RPMI7951 (cell line): ENCODE results near the gene CHST4. TPM values are rescaled to one million over a fixed set of nuclear protein-coding genes. Genes with fewer than 3 reads are reported as not detected.
A peak's percentile ranks its signal among the peaks of the same experiment; 100 is the strongest.
"Not testable (repeated sequence)": the region's sequence is repeated elsewhere in the genome, so short reads cannot be mapped to it uniquely, and the experiment has no call there.

Experiments
- DNase-seq: peaks from one replicate; pipeline ENCODE4 v3.0.0-alpha.2; 2012; ENCODE audit warnings: low read depth
- total RNA-seq: library from RNA; depleted of rRNA; stranded (reverse); fragments of >200 nt; shearing (Covaris generic); gene quantifications from 2 replicates; pipeline ENCODE4 v1.2.3, GENCODE V29; 2014

CHST4 gene
- total RNA-seq, 1 experiment from 2014 or later, result not detected

DNA sequence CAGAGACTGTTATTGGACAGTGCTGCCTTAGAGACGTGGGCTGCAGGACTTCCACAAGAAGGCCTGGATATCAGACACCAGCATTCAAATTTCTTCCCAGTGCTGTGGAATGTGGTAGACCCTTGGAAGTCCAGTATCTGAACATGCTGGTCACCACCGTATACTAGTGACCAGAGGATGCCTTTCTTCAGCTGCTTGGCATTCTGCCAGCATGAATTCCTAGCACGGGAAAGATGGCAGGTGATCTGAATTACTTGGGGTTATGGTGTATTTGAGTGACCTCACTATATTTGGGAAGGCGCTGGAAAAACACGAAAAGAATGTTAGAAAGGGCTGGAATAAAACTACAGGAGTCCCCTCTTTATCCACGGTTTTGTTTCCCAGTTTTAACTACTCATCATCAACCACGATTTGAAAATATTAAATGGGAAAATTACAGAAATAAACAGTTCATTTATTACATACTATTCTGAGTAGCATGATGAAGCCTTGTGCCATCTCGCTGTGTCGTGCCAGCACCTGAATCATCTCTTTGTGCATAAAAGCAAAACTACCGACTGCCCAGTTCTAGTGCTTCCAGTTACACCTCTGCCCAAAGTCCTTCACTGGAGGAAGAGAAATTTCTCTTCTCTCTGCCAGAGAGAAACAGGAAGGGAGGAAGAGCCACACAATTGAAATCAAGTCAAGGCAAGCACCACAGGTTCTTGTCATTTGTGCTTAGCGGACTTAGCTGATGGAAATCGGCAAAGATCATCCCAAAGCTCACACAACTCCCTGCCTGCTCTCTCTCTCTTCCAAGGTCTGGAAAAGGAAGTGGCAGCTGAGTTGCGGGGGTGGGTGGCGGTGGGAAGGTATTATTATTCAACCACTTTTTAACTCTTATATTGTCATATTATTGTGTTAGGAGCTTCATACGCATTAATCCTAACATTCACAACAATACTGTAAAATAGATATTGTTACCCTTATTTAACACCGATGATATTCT is 1.4 kb upstream of the CHST4 start:
- no peak for DNase-seq

DNA sequence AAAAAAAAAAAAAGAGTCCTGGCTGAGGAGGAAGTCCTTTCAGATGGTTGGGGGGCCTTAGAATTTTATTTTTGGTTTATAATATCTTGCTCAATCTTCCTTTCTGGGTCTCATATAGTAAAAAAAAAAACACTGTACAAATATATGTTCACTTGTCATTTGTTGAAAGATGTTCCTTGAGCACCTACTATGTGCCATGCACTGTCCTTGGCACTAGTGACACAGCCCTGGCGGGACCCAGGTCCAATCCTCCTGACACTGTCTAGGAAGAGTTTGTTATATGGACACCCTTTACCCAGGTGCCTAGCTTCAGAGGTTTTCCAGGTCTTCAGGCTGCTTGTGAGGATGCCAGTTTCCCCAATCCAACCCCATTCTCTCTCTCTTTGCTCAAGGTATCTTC is 2.0 kb downstream of the CHST4 start:
- DNase-seq, result no peak

DNA sequence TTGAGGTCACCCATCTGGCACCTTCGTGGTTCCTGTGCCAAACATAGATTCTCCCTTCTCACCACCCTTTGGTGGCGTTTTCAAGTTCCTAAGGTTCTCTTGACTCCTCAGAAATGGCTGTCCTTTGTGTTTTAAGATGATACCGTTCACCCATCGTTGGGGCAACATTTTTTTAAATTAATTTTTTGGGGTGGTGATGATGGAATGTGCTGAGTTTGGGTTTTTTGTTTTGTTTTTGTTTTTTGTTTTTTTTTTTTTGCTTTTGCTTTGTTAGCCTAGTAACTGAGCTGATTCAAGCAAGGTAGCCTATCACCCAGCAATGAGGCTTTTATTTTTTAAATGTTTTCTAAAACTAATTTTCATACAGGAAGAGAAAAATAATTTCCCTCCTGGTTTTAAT is 2.6 kb downstream of the CHST4 start:
- DNase-seq, result no peak

DNA sequence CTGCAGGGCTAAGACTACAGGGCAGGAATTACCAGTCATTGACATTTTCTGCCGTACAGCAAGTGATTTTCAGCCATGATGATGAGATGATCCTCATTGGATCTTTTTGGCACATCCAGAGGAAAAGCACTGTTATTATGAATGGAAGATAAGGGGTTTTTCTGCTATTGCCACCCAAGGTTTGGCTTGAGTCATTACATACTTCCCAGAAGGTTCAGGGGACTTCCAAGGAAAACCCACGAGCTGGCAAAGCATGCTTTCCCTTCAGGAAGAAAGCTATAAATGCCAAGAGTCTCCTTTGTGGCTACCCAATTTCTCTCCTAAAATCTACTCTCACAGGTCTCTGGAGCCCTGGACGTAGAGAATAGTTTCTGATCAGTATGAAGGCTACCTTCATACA is 6.1 kb downstream of the CHST4 start:
- no peak for DNase-seq

DNA sequence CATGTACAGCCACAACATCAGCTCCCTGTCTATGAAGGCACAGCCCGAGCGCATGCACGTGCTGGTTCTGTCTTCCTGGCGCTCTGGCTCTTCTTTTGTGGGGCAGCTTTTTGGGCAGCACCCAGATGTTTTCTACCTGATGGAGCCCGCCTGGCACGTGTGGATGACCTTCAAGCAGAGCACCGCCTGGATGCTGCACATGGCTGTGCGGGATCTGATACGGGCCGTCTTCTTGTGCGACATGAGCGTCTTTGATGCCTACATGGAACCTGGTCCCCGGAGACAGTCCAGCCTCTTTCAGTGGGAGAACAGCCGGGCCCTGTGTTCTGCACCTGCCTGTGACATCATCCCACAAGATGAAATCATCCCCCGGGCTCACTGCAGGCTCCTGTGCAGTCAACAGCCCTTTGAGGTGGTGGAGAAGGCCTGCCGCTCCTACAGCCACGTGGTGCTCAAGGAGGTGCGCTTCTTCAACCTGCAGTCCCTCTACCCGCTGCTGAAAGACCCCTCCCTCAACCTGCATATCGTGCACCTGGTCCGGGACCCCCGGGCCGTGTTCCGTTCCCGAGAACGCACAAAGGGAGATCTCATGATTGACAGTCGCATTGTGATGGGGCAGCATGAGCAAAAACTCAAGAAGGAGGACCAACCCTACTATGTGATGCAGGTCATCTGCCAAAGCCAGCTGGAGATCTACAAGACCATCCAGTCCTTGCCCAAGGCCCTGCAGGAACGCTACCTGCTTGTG is 10.7 kb downstream of the CHST4 start:
- no peak for DNase-seq

DNA sequence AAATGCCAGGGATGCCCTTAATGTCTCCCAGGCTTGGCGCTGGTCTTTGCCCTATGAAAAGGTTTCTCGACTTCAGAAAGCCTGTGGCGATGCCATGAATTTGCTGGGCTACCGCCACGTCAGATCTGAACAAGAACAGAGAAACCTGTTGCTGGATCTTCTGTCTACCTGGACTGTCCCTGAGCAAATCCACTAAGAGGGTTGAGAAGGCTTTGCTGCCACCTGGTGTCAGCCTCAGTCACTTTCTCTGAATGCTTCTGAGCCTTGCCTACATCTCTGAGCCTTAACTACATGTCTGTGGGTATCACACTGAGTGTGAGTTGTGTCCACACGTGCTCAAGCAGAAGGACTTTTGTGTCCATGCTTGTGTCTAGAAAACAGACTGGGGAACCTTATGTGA is 11.4 kb downstream of the CHST4 start:
- DNase-seq, result peak; percentile 40

DNA sequence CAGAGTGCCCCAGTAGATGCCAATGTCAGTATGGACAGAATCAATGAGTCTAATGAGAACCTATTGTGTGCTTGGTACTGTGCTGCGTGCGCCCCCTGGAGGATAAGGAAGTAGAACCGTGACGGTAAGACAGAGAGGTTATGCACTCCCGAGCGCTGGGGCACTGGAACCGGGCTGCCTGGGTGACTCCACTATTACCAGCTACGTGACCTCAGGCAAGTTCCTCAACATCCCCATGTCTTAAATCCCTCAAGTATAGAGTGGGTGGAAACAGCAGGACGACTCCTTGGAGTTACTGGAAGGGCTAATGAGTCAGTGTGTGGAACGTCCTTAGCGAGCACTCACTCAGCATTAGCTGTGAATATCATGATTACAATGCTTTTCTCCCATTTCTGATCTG is 16.2 kb downstream of the CHST4 start:
- DNase-seq, result peak; percentile 51

DNA sequence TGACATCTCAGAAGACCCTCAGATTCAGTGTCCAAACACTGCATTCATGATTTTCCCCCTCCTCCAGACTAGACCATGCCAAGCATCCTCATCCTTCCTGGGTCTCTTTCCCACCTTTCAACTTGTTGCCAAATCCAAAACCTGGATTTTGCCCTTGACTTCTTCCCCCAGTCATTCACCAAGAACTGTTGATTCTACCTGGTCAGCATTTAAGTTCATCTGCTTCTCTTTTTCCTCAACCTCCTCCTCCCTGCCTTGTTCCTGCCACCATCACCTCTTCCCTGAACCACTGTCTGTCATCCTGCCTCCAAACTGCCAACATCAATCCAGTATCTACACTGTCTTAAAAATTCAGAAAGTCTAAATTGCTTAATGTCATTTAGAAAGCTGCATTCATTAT is 20.9 kb downstream of the CHST4 start:
- DNase-seq, result no peak

DNA sequence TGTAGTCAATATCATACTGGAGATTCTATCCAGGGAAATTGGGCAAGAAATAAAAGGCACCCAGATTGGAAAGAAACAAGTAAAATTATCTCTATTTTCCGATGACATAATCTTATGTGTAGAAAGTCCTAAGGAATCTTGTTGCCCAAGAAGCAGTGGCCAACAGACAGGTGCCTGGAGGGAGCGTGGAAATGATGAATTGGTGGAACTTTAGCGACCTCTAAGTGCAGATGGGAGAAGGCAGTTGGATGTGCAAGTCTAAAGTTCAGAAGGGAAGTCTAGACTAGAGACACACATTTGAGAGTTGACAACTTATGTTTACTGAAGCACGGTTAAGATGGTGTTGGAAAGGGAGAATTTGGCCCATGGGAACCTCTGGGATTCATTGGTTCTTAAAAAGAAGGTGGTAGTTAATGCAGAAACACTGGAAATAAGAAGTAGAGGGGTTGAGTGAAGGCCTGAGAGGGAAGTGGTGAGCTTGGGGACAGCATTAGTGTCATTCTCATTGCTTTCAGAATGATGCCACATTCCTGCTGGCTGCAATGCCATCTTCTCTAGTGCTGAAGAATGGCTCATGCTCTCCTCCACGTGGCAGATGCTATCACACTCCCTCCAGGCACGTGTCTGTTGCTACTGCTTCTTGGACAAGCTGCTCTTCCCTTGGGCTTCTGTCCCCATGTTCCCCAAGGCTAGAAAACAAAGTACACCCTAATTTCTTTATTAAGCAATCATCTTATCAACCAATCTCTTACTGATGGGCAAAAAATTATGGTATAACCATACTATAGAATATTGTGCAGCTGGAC is 26.7 kb downstream of the CHST4 start:
- no peak for DNase-seq

DNA sequence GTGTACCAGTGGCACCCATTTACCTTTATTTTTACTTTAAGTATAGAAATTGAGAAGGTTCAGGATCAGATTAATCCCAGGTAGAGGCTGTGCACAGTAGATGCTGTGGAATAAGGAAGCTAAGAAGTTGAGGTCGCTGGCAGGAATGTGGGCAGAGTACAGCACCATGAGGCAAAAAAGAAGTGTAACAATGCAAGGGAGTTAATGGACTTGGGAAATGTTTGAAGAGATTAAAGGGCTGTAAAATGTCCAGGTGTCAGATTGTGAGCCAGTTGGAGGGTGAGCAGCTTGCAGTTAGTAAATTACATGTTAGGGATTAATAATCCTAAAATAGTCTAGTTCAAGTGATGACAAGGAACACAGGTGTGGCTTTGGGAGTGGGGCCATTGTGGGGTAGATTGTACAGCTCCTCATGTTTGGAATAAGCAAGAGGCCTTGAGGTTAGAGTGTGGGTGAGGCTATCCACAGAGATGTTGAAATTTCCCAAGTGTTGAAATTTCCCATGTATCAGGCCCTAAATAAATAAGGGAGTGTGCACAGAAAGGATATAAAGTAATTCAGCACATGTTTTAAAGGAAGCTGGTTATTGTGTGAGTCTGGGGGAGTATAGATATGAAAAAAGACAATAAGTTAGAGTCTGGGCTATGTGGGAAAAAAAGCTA is 29.1 kb downstream of the CHST4 start:
- DNase-seq, result no peak

DNA sequence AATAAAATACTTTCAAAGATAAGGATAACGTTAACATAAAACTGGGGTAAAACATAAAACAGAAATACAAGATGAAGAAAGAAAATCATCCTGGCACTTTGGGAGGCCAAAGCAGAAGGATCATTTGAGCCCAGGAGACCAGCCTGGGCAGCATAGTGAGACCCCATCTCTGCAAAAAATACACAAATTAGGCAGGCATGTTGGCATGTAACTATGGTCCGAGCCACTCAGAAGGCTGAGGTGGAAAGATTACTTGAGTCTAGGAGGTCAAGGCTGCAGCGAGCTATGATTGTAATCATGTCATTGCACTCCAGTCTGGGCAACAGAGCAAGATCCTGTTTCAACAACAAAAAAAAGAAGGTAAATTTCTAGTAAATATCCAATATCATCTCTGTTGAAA is 31.1 kb downstream of the CHST4 start:
- no peak for DNase-seq

DNA sequence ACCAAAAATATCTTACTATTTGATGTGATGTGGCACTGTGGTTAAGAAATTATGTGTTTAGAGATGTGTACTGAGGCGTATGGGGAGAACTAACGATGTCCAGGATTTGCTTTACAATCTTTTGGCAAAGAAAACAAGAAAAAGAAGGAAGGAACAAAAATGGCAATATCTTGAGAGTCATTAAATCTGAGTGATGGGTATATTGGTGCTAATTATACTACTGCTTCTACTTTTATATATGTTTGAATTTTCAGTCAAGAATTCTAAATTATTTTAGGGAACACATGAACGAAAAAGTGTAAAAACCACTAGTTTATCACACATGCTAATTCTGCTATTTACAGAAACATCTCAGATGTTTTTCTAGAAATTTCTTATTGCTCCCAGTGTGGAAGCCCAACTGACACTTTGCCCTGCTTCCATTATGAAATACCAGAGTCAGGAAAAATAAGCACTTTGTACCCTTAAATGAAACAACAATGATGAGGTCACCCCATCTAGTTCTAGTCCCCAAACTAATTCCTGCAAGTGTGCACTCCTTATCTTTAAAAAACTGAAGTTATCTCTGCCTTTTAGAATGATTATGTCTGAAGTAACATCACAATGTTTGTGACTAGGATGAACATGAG is 31.8 kb downstream of the CHST4 start:
- DNase-seq, result no peak

DNA sequence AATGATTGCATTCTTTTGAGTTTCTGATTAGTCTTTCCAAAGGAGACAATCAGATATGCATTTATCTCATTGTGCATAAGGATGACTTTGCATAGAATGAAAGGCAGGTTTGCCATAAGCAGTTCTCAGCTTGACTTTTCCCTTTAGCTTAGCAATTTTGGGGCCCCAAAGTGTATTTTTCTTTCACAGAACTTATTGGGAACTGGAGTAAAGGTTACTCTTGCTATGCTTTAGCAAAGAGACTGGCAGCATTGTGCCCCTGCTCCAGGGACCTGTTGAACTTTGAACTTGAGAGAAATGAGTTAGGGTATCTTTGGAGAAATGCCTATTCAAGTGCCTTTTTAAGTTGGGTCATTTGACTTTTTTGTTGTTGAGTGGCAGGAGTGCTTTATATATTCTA is 33.6 kb downstream of the CHST4 start:
- no peak for DNase-seq

DNA sequence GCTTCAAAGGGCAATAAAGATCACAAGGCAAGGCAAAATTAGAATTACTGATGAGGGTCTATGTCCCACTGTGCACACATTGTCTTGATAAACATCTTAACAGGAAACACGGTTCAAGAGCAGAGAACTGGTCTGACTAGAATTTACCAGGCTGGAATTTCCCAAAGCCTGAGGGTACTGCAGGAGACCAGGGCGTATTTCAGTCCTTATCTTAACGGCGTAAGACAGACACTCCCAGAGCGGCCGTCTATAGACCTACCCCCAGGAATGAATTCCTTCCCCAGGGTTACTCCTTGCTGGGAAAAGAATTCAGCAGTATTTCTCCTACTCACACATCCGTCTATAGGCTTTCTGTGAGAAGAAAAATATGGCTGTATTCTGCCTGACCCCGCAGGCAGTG is 35.7 kb downstream of the CHST4 start:
- not testable (repeated sequence) for DNase-seq

DNA sequence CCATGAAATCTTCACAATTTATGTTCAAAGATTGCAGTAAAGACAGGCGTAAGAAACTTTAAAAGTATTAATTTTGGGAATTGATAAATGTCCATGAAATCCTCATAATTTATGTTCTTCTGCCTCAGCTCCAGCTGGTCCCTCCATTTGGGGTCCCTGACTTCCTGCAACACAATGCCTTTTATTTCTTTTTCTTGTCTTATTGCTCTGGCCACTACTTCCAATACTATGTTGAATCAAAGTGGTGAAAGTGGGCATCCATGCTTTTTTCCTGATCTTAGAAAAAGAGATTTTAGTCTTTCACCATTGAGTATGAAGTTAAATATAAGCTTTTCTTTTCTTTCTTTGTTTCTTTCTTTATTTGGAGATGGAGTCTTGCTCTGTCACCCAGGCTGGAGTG is 36.3 kb downstream of the CHST4 start:
- DNase-seq, result no peak

DNA sequence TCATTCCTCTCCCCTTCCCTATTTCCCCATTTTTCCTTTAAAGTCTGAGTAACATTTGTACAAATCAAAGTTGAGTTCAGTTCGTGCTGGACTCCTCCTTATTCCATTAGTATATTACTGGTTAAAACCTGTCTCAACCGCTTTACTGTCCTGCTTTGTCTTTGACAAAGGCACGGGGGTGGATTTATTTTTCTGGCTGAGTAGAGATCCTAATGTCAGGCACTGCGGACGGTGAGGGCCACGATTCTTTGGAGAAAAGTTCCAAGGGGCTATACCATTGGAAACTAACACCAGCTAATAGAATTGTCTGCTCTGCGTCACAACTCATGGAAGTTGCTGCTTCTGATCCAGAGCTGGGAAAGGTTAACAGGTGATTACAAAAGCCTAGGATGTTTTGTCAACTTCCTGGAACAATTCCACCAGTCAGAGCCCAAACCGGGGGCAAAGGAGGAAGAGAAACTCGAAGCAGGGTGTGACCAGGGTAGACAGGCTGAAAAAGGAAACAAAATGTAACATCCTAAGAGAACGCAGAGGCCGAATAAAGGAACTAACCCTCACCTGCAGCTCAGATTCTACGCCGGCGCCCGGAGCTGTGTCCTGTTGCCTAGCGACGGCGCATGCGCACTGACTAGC is 38.2 kb downstream of the CHST4 start:
- DNase-seq, result no peak

DNA sequence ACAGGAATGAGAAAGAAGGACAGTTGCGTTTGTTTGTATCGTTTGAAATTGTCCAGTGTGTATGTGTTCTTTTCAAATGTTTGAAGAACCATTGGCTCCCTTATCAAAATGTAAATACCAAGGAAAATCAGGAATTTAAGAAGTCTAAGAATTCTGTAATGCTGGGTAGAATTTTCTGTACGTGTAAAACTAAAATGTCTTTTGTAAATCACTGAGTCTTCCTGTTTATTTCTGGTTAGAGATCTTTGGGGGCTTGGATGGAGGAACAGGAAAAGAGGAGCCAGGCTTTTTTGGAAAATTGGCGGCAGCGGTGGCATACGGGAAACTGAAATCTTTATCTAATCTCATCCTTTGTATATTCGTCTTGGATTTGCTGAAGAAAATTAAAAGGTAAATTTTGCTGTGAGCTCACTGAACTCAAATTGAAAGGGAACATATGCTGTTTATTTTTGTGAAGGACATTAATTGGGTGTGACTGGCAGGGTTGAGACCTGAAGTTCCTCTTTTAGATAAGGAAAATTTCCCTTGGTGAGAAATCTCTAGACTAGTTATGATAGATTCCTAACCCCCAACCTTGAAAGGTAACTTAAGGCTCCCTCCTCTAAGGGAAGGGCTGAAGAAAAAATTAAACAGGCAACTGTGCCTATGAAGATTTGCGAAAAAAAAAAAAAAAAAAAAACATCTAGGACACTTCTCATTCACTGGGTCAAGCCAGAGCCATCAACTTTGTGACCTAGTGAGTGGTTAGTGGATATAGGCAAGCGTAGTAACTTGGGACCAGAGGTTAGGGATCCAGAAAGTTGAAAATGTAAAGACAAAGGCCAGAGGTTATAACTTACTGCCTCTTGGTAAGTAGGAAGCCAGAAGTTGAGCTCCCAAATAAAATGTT is 39.8 kb downstream of the CHST4 start:
- DNase-seq, result no peak

DNA sequence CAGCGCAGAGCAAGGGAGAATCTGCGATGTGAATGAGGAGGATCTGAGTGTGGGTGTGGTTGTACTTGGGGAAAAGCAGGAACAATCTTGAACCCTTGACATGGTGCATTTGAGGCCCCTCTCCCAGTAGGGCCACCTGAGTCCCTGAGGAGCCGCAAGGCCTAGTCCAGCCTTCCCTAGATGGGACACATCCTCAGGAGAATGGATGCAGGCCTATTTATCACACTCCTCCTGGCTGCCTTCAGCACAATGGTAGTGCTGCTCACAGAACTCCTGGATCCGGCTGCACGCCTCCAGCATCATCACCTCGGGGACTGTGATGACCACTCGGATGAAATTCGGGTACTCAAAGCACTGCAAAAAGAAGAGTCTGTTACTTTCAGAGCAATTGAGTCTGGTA is 41.7 kb downstream of the CHST4 start:
- DNase-seq, result no peak

DNA sequence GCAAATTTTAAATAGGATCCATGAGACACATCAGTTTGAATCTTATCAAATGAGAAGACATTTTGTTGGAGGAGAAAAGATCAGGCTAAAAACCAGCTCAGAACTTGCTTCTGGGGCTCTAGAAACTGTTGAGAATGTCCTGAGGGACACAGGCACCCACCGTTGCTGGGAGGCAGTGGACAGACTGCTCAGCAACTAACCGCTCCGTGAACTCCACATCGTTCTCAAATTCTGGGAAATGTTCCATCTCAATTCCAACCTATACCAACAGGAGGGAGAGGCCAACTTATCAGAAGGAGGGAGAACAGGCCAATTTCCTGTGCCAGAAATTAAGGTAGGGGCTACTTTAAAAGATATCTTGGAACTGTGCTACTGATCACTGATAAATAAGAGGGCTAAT is 42.3 kb downstream of the CHST4 start:
- DNase-seq, result no peak

DNA sequence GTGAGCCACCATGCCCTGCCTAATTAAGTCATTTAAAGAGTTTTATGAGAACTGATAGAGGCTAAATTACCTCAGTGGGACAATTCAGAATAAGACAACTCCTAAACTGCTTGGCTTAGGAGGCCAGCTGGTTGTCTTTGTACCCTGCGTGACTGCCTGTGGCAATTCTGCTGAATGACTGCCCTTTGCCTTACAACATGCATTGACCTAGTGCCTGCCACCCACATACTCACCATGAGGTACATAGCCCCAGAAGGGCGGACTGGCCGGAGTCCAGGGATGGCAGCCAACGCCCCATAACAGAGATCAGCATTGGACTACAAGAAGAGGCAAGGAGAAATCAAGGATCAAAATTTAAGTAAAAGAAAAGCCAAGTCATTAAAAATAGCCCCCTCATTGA is 43.4 kb downstream of the CHST4 start:
- peak; percentile 6 for DNase-seq
